Measurements from ENCODE around the gene CHMP4B.

Gene CHMP4B

DNA sequence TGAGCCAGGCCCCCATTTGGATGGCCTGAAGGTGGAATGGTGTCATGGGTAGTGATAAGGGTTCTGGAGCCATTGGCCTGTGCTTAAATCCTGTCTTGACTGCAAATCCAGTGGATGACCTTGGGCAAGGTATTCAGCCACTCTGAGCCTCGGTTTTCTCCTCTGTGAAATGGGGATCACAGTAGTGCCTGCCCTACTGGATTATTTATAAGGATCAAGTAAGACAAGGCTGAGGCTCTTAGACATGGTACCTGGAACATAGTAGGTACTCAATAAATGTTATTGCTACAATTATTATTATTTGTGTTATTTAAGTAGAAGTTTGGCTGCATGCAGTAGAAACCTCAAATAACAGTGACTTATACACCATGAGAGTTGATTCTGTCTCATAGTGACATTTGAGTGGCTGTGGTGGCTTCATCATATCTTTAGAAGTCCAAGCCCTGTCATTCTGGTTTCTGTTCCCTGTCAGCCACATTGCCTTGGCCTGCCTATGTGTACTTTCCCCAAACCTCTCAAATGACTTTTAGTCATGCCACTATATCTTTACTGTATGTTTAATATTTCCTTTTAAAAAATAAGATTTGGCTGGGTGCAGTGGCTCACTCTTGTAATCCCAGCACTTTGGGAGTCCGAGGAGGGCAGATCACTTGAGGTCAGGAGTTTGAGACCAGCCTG is 37.6 kb upstream of the CHMP4B start:
- no peak overlapping the region for H3K4me3 ChIP-seq (ENCODE audit: low read depth, low read length)
- H2AFZ ChIP-seq (ENCODE audit: low read length, unreplicated experiment) = no peak overlapping the region
- H3K79me2 ChIP-seq (ENCODE audit: control insufficient read depth, insufficient read depth, low read length, unreplicated experiment) = no peaks in the 10 kb centered on the region
- no peaks in the 10 kb centered on the region for H3K4me1 ChIP-seq (ENCODE audit: control insufficient read depth, insufficient read depth, low read length, unreplicated experiment)
- H3K27ac ChIP-seq (ENCODE audit: low read depth, low read length) = no peak overlapping the region
- no peaks in the 10 kb centered on the region for H3K36me3 ChIP-seq (ENCODE audit: insufficient read depth, low read length)
- no peaks in the 10 kb centered on the region for H3K27me3 ChIP-seq (ENCODE audit: insufficient read depth, low read length)

DNA sequence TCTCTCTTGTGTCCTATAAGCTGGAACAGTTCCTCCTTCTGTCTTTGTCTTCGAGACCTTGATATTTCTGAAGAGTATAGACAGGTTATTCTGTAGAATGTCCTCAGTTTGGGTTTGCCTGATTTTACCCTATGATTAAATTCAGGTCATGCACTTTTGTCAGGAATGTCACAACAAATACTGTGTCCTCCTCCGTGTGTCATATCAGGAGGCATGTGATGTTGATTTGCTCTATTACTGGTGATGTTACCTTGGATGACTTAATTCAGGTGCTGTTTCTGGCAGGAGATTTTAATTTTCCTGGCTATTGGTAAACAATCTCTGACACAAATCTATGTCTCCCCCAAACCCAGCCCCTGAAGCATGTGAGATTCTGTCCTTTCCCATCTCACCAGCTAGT is 33.3 kb upstream of the CHMP4B start:
- H2AFZ ChIP-seq (ENCODE audit: low read length, unreplicated experiment) = no peak overlapping the region
- no peak overlapping the region for H3K27ac ChIP-seq (ENCODE audit: low read depth, low read length)
- no peaks in the 10 kb centered on the region for H3K27me3 ChIP-seq (ENCODE audit: insufficient read depth, low read length)
- no peaks in the 10 kb centered on the region for H3K36me3 ChIP-seq (ENCODE audit: insufficient read depth, low read length)
- no peaks in the 10 kb centered on the region for H3K79me2 ChIP-seq (ENCODE audit: control insufficient read depth, insufficient read depth, low read length, unreplicated experiment)
- no peak overlapping the region for H3K4me3 ChIP-seq (ENCODE audit: low read depth, low read length)
- no peaks in the 10 kb centered on the region for H3K4me1 ChIP-seq (ENCODE audit: control insufficient read depth, insufficient read depth, low read length, unreplicated experiment)

DNA sequence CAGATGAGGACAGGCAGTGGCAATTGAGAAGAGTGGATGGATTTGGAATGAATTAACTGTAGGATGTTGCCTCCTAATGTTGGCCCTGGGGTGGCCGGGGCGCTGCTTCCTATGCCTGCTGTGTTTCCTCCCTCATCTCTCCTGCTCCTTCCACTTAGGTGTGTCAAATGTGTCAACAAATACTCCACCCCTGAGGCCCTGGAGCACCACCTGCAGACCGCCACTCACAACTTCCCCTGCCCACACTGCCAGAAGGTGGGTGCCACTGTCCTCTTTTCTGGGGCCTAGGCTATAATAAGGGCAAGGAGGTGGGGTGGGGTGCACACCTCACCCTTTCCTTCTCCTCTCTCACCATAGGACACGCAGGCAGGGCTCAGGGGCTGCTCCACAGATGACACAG is 30.0 kb upstream of the CHMP4B start:
- Histone ChIP-seq H3K27ac (ENCODE audit: low read depth, low read length) (no peak overlapping the region), H3K36me3 (ENCODE audit: insufficient read depth, low read length) (no peaks in the 10 kb centered on the region), H3K4me3 (ENCODE audit: low read depth, low read length) (no peak overlapping the region), H3K4me1 (ENCODE audit: control insufficient read depth, insufficient read depth, low read length, unreplicated experiment) (no peaks in the 10 kb centered on the region), H3K27me3 (ENCODE audit: insufficient read depth, low read length) (no peaks in the 10 kb centered on the region), H2AFZ (ENCODE audit: low read length, unreplicated experiment) (no peak overlapping the region), H3K79me2 (ENCODE audit: control insufficient read depth, insufficient read depth, low read length, unreplicated experiment) (no peaks in the 10 kb centered on the region)

DNA sequence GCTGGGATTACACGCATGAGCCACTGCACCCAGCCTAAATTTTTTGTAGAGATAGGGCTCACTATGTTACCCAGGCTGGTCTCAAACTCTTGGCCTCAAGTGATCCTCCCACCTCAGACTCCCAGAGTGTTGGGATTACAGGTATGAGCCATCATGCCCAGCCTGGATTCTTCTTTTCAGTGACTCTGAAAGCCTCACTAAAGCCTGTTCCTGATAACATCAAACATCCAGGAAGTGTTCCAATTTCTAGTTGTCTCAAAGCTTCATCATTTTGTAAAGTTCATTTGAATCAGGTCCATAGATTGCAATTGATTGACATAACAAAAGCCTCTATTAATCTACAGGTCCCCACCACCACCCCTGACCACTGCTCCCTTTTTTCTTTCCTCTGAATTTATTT is 29.2 kb upstream of the CHMP4B start:
- H3K4me1 ChIP-seq (ENCODE audit: control insufficient read depth, insufficient read depth, low read length, unreplicated experiment) = no peaks in the 10 kb centered on the region
- H3K79me2 ChIP-seq (ENCODE audit: control insufficient read depth, insufficient read depth, low read length, unreplicated experiment) = no peaks in the 10 kb centered on the region
- H3K27ac ChIP-seq (ENCODE audit: low read depth, low read length) = no peak overlapping the region
- no peaks in the 10 kb centered on the region for H3K27me3 ChIP-seq (ENCODE audit: insufficient read depth, low read length)
- no peak overlapping the region for H3K4me3 ChIP-seq (ENCODE audit: low read depth, low read length)
- no peak overlapping the region for H2AFZ ChIP-seq (ENCODE audit: low read length, unreplicated experiment)
- no peaks in the 10 kb centered on the region for H3K36me3 ChIP-seq (ENCODE audit: insufficient read depth, low read length)

DNA sequence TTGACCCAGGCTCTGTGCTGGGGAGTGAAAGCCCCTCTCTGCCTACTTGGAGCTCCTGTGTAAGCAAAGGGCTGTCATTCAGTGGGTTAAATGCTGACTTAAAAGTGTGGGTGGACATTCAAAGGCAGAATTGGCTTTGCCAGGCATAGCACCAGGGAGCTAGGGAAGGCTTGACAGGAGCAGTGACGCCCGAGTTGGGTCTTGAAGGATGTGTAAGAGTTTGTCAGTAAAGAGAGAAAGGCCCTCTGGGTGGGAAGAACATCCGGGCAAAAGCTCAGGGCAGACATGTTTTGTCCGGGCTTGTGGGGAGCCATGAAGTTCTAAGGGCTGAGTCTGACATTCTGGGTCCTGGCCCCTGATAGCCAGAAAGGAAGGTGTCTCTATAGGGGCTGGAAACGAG is 27.9 kb upstream of the CHMP4B start:
- H2AFZ ChIP-seq (ENCODE audit: low read length, unreplicated experiment) = no peak overlapping the region

DNA sequence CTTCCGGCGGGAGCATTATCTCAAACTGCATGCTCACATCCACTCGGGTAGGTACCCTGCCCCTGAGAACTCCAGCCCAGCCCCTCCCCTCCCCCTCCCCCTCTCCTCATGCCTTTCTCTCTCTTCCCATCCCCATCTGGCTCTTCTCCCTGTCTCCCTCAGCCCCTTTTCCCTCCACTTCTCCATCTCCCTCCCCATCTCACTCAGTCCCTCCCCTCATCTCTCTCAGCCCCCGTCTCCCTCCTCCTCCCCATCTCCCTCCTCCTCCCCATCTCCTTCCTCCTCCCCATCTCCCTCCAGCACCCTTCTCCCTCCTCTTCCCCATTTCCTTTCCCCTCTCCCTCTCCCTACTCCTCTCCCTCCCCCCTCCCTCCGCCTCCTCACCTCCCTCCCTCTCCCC is 27.3 kb upstream of the CHMP4B start:
- no peaks in the 10 kb centered on the region for H3K36me3 ChIP-seq (ENCODE audit: insufficient read depth, low read length)
- H3K27ac ChIP-seq (ENCODE audit: low read depth, low read length) = no peak overlapping the region
- H3K27me3 ChIP-seq (ENCODE audit: insufficient read depth, low read length) = no peaks in the 10 kb centered on the region
- H2AFZ ChIP-seq (ENCODE audit: low read length, unreplicated experiment) = no peak overlapping the region
- H3K4me1 ChIP-seq (ENCODE audit: control insufficient read depth, insufficient read depth, low read length, unreplicated experiment) = peaks cover 5% of the 10 kb centered on the region
- H3K79me2 ChIP-seq (ENCODE audit: control insufficient read depth, insufficient read depth, low read length, unreplicated experiment) = no peaks in the 10 kb centered on the region
- H3K4me3 ChIP-seq (ENCODE audit: low read depth, low read length) = no peak overlapping the region

More for the DNA sequence above, 27.9 kb upstream of the CHMP4B start:
- H3K4me3 ChIP-seq (ENCODE audit: low read depth, low read length) = no peak overlapping the region
- no peaks in the 10 kb centered on the region for H3K36me3 ChIP-seq (ENCODE audit: insufficient read depth, low read length)
- no peaks in the 10 kb centered on the region for H3K4me1 ChIP-seq (ENCODE audit: control insufficient read depth, insufficient read depth, low read length, unreplicated experiment)
- no peak overlapping the region for H3K27ac ChIP-seq (ENCODE audit: low read depth, low read length)
- H3K27me3 ChIP-seq (ENCODE audit: insufficient read depth, low read length) = no peaks in the 10 kb centered on the region
- no peaks in the 10 kb centered on the region for H3K79me2 ChIP-seq (ENCODE audit: control insufficient read depth, insufficient read depth, low read length, unreplicated experiment)

DNA sequence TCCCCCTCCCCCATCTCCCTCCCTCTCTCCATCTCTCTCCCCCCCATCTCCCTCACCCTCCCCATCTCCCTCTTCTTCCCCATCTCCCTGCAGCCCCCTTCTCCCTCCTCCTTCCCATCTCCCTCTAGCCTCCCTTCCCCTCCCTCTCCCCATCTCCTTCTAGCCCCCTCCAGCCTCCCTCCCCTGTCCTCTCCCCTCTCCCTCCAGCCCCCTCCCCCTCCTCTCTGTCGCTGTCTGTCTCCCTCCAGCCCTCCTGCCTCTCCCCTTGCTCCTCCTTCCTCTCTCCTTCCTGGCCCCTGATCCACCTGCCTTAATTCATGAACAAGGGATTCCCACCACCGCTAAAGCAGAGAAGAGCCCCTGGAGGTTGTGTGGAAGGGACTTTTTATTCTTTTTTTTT is 26.9 kb upstream of the CHMP4B start:
- Histone ChIP-seq H3K79me2 (ENCODE audit: control insufficient read depth, insufficient read depth, low read length, unreplicated experiment) (no peaks in the 10 kb centered on the region), H3K27me3 (ENCODE audit: insufficient read depth, low read length) (no peaks in the 10 kb centered on the region), H3K4me1 (ENCODE audit: control insufficient read depth, insufficient read depth, low read length, unreplicated experiment) (peaks cover 9% of the 10 kb centered on the region), H2AFZ (ENCODE audit: low read length, unreplicated experiment) (no peak overlapping the region), H3K36me3 (ENCODE audit: insufficient read depth, low read length) (no peaks in the 10 kb centered on the region), H3K4me3 (ENCODE audit: low read depth, low read length) (no peak overlapping the region), H3K27ac (ENCODE audit: low read depth, low read length) (no peak overlapping the region)

DNA sequence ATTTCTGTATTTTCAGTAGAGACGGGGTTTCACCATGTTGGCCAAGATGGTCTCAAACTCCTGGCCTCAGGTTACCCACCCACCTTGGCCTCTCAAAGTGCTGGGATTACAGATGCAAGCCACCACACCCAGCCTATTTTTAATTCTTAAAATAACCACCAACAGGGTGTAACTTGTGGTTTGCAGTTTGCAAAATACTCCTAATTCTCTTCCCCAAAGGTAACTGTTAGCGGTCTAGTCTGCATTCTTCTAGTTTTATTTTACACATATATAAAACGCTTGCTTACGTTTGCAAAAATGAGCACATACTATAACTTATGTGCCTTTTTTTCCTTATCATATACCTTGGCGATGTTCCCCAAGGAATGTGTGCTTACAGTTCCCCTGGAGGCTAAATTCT is 25.6 kb upstream of the CHMP4B start:
- H2AFZ ChIP-seq (ENCODE audit: low read length, unreplicated experiment) = no peak overlapping the region
- H3K4me1 ChIP-seq (ENCODE audit: control insufficient read depth, insufficient read depth, low read length, unreplicated experiment) = peaks cover 20% of the 10 kb centered on the region
- H3K79me2 ChIP-seq (ENCODE audit: control insufficient read depth, insufficient read depth, low read length, unreplicated experiment) = no peaks in the 10 kb centered on the region
- H3K27ac ChIP-seq (ENCODE audit: low read depth, low read length) = no peak overlapping the region
- no peaks in the 10 kb centered on the region for H3K27me3 ChIP-seq (ENCODE audit: insufficient read depth, low read length)
- no peaks in the 10 kb centered on the region for H3K36me3 ChIP-seq (ENCODE audit: insufficient read depth, low read length)
- H3K4me3 ChIP-seq (ENCODE audit: low read depth, low read length) = no peak overlapping the region

DNA sequence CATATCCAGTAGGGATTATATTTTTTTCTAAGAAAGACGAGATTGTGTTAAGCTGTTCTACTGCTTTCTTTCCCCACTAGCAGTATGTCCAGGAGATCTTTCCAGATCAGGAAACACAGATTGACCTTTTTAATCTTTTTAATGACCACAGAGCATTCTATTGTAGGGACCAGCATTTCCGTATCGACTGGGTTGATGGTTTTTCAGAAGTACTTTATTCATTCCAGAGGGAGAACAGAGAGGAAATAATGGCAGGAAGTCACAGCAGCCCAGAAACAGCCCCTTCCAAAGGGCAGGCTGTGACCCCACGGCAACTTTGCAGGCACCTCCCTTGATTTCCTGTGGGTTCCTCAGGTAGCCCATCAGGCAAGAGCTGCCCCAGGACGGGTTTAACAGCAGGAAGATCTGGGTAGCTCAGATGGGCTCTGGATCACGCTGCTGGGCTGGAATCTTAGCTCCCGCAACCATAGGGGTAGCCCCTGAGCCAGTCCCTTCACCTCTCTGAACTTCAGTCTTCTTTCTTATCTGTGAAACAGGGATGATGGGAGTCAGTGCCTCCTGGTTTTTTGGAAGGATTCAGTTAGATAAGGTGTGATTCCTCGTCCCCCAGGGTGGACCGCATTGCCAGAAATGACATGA is 23.8 kb upstream of the CHMP4B start:
- H2AFZ ChIP-seq (ENCODE audit: low read length, unreplicated experiment) = no peak overlapping the region

DNA sequence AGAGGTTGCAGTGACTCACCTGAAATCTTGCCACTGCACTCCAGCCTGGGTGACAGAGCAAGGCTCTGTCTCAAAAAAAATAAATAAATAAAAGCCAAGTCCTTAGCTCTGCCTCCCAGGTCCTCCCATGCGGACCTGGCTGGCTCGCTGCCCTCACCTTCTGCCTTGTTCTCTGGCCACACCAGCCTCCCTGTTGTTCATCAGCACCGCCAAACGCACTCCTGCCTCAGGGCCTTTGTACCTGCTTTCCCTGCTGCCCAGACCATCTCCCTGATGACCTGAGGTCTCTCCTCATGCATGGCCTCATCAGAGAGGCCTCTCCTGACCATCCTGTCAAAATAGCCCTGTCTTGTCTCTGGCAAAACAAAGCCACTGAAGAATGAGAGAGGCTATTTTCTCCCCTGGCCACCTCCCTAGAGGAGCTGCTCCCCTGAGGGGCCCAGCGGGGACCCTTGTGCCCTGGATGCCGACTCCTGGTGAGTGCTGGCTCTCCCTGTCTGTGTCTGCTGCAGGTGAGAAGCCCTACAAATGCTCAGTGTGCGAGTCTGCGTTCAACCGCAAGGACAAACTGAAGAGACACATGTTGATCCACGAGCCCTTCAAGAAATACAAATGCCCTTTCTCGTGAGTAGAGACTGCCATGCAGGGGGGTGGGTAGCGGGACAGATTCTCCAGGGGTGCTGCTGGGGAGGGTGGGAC is 22.6 kb upstream of the CHMP4B start:
- no peaks in the 10 kb centered on the region for H3K79me2 ChIP-seq (ENCODE audit: control insufficient read depth, insufficient read depth, low read length, unreplicated experiment)
- no peaks in the 10 kb centered on the region for H3K36me3 ChIP-seq (ENCODE audit: insufficient read depth, low read length)
- H3K4me1 ChIP-seq (ENCODE audit: control insufficient read depth, insufficient read depth, low read length, unreplicated experiment) = peaks cover 20% of the 10 kb centered on the region
- H3K27me3 ChIP-seq (ENCODE audit: insufficient read depth, low read length) = no peaks in the 10 kb centered on the region
- H3K4me3 ChIP-seq (ENCODE audit: low read depth, low read length) = no peak overlapping the region
- no peak overlapping the region for H2AFZ ChIP-seq (ENCODE audit: low read length, unreplicated experiment)
- no peak overlapping the region for H3K27ac ChIP-seq (ENCODE audit: low read depth, low read length)

More for the DNA sequence above, 23.8 kb upstream of the CHMP4B start:
- Histone ChIP-seq H3K27ac (ENCODE audit: low read depth, low read length) (no peak overlapping the region), H3K27me3 (ENCODE audit: insufficient read depth, low read length) (no peaks in the 10 kb centered on the region), H3K36me3 (ENCODE audit: insufficient read depth, low read length) (no peaks in the 10 kb centered on the region), H3K4me3 (ENCODE audit: low read depth, low read length) (no peak overlapping the region), H3K79me2 (ENCODE audit: control insufficient read depth, insufficient read depth, low read length, unreplicated experiment) (no peaks in the 10 kb centered on the region), H3K4me1 (ENCODE audit: control insufficient read depth, insufficient read depth, low read length, unreplicated experiment) (peaks cover 20% of the 10 kb centered on the region)

Measured in ACC112 (cell line).